GM12875 (cell line): ENCODE data around the gene POP5.
A peak's percentile ranks its signal among the peaks of the same experiment; 100 is the strongest.
"Not testable (repeated sequence)": the region's sequence is repeated elsewhere in the genome, so short reads cannot be mapped to it uniquely, and the experiment has no call there.

Source experiments
- H3K4me3 ChIP-seq: one replicate; pipeline ENCODE4 v1.5.1; 2011; ENCODE audit warnings: low read depth, low read length, control low read depth
- TF ChIP-seq, protein P1 (sequence below): IDR thresholded peaks from 2 replicates; pipeline ENCODE4 v1.5.1; 2011; ENCODE audit warnings: low read depth, mild to moderate bottlenecking, control low read depth, inconsistent platforms, low read length, moderate library complexity, borderline replicate concordance; ENCODE audit not compliant: insufficient read depth

POP5 gene

DNA sequence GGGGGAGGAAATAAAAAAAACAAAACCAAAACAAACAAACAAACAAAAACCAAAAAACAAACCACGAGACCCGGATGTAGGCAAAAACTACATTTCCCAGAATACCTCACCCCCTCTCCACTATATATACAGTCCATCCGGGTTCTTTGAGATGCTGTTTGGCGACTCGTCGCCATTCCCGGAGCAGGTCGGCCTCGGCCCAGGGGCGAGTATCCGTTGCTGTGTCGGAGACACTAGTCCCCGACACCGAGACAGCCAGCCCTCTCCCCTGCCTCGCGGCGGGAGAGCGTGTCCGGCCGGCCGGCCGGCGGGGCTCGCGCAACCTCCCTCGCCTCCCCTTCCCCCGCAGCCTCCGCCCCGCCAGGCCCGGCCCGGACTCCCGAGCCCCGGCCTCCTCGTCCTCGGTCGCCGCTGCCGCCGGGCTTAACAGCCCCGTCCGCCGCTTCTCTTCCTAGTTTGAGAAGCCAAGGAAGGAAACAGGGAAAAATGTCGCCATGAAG lies 46.9 kb downstream of the POP5 start, which contains the start of gene RNF10:
TSS of gene RNF10 (plus strand) at position 154 of the 500 bp plus-strand sequence. CDS start 456 bp downstream, outside the sequence.
- TF ChIP-seq, protein P1, sequence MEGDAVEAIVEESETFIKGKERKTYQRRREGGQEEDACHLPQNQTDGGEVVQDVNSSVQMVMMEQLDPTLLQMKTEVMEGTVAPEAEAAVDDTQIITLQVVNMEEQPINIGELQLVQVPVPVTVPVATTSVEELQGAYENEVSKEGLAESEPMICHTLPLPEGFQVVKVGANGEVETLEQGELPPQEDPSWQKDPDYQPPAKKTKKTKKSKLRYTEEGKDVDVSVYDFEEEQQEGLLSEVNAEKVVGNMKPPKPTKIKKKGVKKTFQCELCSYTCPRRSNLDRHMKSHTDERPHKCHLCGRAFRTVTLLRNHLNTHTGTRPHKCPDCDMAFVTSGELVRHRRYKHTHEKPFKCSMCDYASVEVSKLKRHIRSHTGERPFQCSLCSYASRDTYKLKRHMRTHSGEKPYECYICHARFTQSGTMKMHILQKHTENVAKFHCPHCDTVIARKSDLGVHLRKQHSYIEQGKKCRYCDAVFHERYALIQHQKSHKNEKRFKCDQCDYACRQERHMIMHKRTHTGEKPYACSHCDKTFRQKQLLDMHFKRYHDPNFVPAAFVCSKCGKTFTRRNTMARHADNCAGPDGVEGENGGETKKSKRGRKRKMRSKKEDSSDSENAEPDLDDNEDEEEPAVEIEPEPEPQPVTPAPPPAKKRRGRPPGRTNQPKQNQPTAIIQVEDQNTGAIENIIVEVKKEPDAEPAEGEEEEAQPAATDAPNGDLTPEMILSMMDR: no peak
- H3K4me3 ChIP-seq: peak within 1 kb of the TSS; percentile 93

DNA sequence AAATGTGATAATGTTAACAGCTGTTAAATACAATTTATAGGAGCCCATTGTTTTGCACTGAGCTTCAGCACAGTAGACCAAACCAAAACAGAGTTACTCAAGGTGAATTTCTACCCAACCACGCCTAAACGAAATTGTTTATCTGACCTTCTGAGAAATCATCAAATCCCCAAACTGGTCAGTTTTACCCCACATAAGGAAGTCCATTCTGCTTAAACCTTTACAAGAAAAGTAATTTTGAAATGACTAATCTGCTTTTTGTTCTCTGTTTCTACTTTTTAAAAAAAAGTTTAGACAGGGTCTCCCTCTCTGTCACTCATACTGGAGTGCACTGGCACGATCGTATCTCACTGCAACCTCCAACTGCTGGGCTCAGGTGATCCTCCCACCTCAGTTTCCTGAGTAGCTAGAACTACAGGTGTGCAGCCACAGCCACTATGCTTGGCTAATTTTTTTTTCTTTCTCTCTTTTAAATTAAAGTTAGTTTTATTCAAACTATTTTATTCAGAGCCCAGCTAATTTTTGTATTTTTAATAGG lies 48.4 kb downstream of the POP5 start:
- H3K4me3 ChIP-seq: no peak overlapping the region
- TF ChIP-seq, protein P1: no peak

DNA sequence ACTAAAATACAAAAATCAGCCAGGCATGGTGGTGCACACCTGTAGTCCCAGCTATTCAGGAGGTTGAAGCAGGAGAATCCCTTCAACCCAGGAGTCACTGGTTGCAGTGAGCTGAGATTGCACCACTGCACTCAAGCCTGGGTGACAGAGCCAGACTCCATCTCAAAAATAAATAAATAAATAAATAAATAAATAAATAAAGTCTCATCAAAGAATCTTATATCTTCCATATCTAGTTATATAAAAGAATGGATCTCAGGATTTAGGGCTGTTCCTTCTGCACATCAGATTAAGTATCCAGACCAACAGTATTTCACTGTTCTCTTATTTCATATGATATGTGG lies 50.8 kb downstream of the POP5 start:
- not testable (repeated sequence) for H3K4me3 ChIP-seq

DNA sequence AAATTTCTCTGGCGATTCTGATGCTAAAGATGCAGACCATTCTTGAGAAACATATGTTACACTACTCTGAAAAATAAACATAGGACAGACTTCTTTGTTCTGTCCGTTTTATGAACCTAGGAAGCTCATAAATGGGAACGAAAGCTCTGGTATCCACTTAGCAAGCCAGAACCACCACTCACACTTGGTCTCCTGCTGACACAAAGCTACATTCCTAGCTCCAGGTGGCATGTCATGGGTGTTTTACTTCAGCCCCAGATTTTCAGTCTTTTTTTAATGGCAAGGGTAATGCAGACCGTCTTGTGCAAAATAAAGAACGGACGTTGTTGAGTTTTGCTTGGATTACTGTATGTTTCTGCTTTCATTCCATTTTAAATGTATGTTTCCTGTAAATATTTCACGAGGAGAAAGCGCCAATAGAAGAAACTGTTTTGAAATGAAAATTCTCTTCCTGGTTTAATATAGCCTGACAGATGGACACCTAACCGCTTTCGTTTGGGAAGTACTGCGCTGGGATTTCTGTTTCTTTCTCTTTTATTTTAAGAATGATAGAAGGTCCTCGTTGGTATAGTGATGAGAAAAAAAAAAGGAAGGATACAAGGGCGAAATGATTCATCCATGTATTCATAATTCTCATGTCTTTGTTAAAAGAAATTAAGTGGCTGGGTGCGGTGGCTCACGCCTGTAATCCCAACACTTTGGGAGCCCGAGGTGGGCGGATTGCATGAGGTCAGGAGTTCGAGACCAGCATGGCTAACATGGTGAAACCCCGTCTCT lies 51.4 kb downstream of the POP5 start:
- no peak overlapping the region for H3K4me3 ChIP-seq

DNA sequence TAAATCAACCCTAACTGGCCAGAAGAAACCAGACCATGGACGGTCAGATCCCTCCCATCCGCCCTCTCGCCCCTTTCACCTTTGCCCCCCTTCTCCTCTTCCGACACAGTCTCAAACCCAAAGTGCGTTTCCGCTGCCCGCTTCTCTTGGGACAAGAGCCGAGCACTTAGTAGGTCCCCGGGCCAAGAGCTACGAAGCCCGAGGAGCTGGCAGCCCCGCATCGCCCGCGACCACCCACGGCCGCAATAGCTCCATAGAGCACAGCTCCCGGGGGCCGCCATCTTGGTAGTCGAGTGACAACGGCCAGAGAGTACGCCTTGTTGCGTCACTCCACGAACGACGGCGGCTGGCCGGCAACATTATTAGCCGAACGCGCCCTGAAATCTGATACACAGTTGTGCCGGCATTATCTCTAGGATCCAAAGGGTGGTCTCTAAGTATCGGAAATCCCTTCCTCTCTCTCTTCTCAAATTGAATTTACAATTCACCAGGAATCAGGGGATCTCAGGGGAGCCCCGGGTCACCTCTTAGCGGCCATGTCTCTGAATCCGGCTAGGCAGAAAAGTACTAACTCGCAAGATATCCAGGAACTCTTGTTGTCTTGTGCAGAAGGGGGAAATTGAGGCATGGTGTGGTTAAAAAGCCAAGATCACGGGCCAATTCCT lies 52.2 kb downstream of the POP5 start, which contains the start of gene COQ5:
TSS of gene COQ5 (minus strand) at position 298 of the 665 bp plus-strand sequence. CDS start at position 281, 17 bp downstream.
- TF ChIP-seq, protein P1: no peak
- H3K4me3 ChIP-seq: peak within 1 kb of the TSS; percentile 75

More for the DNA sequence above, 51.4 kb downstream of the POP5 start:
- TF ChIP-seq, protein P1: no peak
